Colonic mucosa (tissue), 4 donors: ENCODE data around the gene EXOC3L2. TPM values are rescaled to one million over a fixed set of nuclear protein-coding genes. Genes with fewer than 3 reads are reported as not detected.

Source experiments
- DNase-seq: peaks from one replicate; pipeline ENCODE4 v3.0.0-alpha.2; 2020
- H3K27ac ChIP-seq: fragments of 200-600 bp; one replicate; pipeline ENCODE4 v1.8.0; 2021
- H3K27me3 ChIP-seq: fragments of 200-600 bp; one replicate; pipeline ENCODE4 v1.8.0; 2021
- H3K36me3 ChIP-seq: fragments of 200-600 bp; one replicate; pipeline ENCODE4 v1.8.0; 2021
- H3K4me1 ChIP-seq: fragments of 200-600 bp; one replicate; pipeline ENCODE4 v1.8.0; 2021; ENCODE audit warnings: mild to moderate bottlenecking
- H3K4me3 ChIP-seq: fragments of 200-600 bp; one replicate; pipeline ENCODE4 v1.8.0; 2021
- H3K9ac ChIP-seq, 2 donors: one replicate each; pipeline ENCODE4 v1.7.0; 2013; ENCODE audit warnings: control low read depth in 2 of 2, low read depth in 2 of 2, low read length in 2 of 2
- H3K9me3 ChIP-seq: fragments of 200-600 bp; one replicate; pipeline ENCODE4 v1.8.0; 2021
- intact Hi-C: fragments of 100-400 bp; cut with DNase I; formaldehyde crosslinking; loops from one replicate; pipeline ENCODE4 v1.14.1; 2022
- total RNA-seq, 2 donors: library from RNA; stranded (reverse); fragmentation: NEBNext Ultra II Directional in 1 of 2; extraction: Animal tissue kit (Norgen Biotek cat#: 25700) in 1 of 2; gene quantifications; one replicate each; pipeline ENCODE4 v1.2.1, GENCODE V29; 2021
- TF ChIP-seq, protein P1 (sequence below): fragments of 200-600 bp; IDR thresholded peaks from one replicate; pipeline ENCODE4 v1.8.0; 2022; ENCODE audit warnings: antibody characterized with exemption, mild to moderate bottlenecking
- donor health status: healthy.
- donor health status: DM: no; HTN: no; CAD: no.
- donor health status: DM: no; HTN: no; CAD: no.

EXOC3L2 gene
- total RNA-seq, 2 donors from 2014 or later = 1.4 to 1.6 TPM

DNA sequence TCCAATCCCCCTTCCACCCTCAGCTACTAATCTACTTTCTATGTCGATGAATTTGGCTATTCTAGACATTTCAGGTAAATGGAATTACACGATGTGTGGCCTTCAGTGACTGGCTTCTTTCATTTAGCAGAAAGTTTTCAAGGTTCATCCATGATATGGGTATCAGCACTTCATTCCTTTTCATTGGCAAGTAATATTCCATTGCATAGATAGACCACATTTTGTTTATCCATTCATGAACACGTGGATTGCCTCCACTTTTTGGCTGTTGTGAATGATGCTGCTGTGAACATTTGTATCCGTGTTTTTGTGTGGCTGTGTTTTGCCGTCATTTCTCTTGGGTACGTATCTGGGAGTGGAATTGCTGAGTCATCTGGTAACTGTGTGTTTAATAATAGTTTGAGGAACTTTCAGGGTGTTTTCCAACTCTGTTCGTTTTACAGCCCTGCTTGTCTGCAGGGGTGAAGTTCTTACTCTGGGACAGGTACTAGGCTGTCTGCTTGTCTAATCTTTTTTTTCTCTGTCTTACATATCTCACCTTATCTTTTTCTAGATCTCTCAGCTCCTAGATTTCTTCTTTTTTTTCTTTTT is 38.3 kb upstream of the EXOC3L2 start:
- TF ChIP-seq, protein P1, sequence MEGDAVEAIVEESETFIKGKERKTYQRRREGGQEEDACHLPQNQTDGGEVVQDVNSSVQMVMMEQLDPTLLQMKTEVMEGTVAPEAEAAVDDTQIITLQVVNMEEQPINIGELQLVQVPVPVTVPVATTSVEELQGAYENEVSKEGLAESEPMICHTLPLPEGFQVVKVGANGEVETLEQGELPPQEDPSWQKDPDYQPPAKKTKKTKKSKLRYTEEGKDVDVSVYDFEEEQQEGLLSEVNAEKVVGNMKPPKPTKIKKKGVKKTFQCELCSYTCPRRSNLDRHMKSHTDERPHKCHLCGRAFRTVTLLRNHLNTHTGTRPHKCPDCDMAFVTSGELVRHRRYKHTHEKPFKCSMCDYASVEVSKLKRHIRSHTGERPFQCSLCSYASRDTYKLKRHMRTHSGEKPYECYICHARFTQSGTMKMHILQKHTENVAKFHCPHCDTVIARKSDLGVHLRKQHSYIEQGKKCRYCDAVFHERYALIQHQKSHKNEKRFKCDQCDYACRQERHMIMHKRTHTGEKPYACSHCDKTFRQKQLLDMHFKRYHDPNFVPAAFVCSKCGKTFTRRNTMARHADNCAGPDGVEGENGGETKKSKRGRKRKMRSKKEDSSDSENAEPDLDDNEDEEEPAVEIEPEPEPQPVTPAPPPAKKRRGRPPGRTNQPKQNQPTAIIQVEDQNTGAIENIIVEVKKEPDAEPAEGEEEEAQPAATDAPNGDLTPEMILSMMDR = no peak
- H3K36me3 ChIP-seq = no peaks in the 10 kb centered on the region
- intact Hi-C loops = no loop called here

DNA sequence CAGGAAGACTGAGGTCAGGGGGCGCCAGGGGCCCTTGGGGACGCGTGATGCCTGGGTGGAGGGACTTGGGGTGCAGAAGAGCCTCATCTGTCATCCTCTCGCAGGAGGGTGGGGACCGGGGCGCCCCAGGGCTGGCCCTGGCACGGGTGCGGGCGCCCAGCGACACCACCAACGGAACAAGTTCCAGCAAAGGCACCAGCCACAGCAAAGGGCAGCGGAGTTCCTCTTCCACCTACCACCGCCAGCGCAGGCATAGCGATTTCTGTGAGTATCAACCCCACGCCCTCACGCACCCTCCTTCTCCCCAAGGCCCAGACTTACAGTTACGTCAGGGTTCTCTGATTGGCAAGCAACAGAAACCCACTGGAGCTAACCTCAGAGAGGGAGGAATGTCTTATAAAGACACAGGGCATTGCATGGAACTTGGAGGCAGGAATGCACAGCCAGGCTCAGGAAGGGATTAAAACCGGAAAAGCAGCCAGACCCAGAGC is 35.3 kb upstream of the EXOC3L2 start:
- DNase-seq = no peak
- TF ChIP-seq, protein P1 = no peak
- Histone ChIP-seq H3K36me3 (no peaks in the 10 kb centered on the region), H3K9me3 (no peaks in the 10 kb centered on the region), H3K4me3 (no peak overlapping the region), H3K9ac (no peak overlapping the region), H3K27me3 (no peaks in the 10 kb centered on the region), H3K4me1 (no peaks in the 10 kb centered on the region), H3K27ac (no peak overlapping the region)
- intact Hi-C loops = no loop called here

More for the DNA sequence above, 38.3 kb upstream of the EXOC3L2 start:
- Histone ChIP-seq H3K27ac (no peak overlapping the region), H3K4me3 (no peak overlapping the region), H3K27me3 (no peaks in the 10 kb centered on the region), H3K9ac (no peak overlapping the region), H3K4me1 (no peaks in the 10 kb centered on the region), H3K9me3 (no peaks in the 10 kb centered on the region)
- no peak for DNase-seq

DNA sequence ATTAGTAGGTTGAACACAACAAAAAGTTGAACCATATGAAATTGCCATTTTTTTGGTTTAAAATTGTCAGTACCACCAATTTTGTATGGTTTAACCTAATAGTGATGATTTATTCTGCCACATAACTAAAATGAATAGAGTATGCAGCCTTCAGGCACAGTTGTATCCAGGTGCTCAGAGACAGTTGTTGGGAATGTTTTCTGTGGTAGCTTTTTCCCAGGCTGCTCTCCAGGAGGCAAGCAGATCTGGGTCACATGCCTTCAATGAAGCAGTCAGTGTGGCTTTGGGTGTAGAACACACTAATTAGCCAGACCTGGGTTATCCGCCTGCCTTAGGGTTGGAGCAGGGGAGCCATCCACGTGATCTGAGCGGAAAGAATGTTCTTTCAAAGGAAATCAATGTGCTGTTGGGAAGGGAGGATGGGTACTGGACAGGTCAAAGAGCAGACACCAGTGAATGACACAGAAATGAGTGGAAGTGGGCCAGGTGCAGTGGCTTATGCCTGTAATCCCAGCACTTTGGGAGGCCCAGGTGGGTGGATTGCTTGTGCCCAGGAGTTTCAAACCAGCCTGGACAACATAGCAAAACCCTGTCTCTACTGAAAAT is 34.5 kb upstream of the EXOC3L2 start:
- H3K9ac ChIP-seq = no peak overlapping the region
- intact Hi-C loops = no loop called here
- DNase-seq = no peak
- no peaks in the 10 kb centered on the region for H3K36me3 ChIP-seq
- no peaks in the 10 kb centered on the region for H3K4me1 ChIP-seq
- no peaks in the 10 kb centered on the region for H3K27me3 ChIP-seq
- TF ChIP-seq, protein P1 = no peak
- H3K27ac ChIP-seq = no peak overlapping the region
- H3K9me3 ChIP-seq = no peaks in the 10 kb centered on the region
- no peak overlapping the region for H3K4me3 ChIP-seq

DNA sequence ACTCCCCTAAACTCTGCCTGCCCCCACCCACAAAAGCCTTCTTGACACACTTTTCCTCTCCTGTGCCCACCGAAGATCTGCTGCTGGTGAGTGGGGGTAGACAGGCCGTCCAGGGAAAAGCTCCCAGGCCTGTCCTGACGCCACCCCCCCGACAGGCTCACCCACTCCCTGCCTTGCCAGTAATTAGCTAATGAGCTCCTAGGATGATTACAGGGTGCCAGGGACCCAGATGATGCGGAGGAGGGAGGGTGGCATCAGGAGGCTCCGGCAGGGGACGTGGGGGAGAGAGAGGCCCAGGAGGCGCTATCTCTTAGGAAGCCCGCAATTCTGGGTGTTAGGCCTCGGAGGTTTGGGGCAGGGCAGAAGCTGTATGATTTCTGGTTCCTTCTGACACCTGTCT is 32.9 kb upstream of the EXOC3L2 start:
- DNase-seq = no peak

DNA sequence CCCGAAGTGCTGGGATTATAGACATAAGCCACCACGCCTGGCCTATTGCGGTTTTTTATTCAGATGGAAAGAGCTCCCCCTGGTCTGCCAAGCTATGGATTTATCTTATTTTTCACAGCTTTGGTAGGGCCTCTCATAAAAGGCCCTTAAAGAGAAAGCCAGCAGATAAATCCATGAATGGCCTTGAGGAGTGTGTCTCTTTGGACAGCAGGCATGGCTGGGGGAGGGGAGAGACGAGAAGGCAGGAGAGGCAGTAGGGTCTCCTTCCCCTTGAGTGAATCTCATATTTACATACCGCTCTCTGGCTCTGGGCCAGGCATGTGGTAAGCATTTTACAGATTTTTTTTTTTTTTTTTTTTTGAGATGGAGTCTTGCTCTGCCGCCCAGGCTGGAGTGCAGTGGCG is 31.1 kb upstream of the EXOC3L2 start:
- intact Hi-C loops = no loop called here
- TF ChIP-seq, protein P1 = no peak
- no peak overlapping the region for H3K9ac ChIP-seq

More for the DNA sequence above, 32.9 kb upstream of the EXOC3L2 start:
- TF ChIP-seq, protein P1 = no peak
- H3K9ac ChIP-seq = no peak overlapping the region
- H3K27me3 ChIP-seq = no peaks in the 10 kb centered on the region
- intact Hi-C loops = no loop called here
- no peaks in the 10 kb centered on the region for H3K36me3 ChIP-seq
- no peaks in the 10 kb centered on the region for H3K9me3 ChIP-seq
- H3K4me1 ChIP-seq = no peaks in the 10 kb centered on the region
- H3K4me3 ChIP-seq = no peak overlapping the region
- no peak overlapping the region for H3K27ac ChIP-seq

More for the DNA sequence above, 31.1 kb upstream of the EXOC3L2 start:
- Histone ChIP-seq H3K36me3 (no peaks in the 10 kb centered on the region), H3K9me3 (no peaks in the 10 kb centered on the region), H3K4me1 (no peaks in the 10 kb centered on the region), H3K4me3 (no peak overlapping the region), H3K27me3 (no peaks in the 10 kb centered on the region), H3K27ac (no peak overlapping the region)
- DNase-seq = no peak
